ENCODE measurements around the gene G6PD.
A peak's percentile ranks its signal among the peaks of the same experiment; 100 is the strongest.
"Not testable (repeated sequence)": the region's sequence is repeated elsewhere in the genome, so short reads cannot be mapped to it uniquely, and the experiment has no call there.

Gene G6PD

GRCh38 chrX:154545673-154546274 is 872 bp downstream of the G6PD start:
- no peak for DNase-seq (ENCODE audit: low read depth in 1 of 2, low spot score in 1 of 2)

GRCh38 chrX:154542723-154543424 is 3.8 kb downstream of the G6PD start:
- no peak for DNase-seq (ENCODE audit: low read depth in 1 of 2, low spot score in 1 of 2)

GRCh38 chrX:154541896-154542722 is 4.5 kb downstream of the G6PD start:
- DNase-seq (ENCODE audit: low read depth in 1 of 2, low spot score in 1 of 2) = peak in 1 of 2 donors; percentile 22

GRCh38 chrX:154541589-154541895 is 5.1 kb downstream of the G6PD start:
- no peak for DNase-seq (ENCODE audit: low read depth in 1 of 2, low spot score in 1 of 2)

- DNase-seq (ENCODE audit: low read depth in 1 of 2, low spot score in 1 of 2) = no peak
Measured at GRCh38 chrX:154540897-154541535, 5.6 kb downstream of the G6PD start.

- not testable (repeated sequence) for DNase-seq (ENCODE audit: low read depth in 1 of 2, low spot score in 1 of 2)
Measured at GRCh38 chrX:154540365-154540764, 6.3 kb downstream of the G6PD start.

- DNase-seq (ENCODE audit: low read depth in 1 of 2, low spot score in 1 of 2) = no peak
Measured at GRCh38 chrX:154539077-154539476, 7.6 kb downstream of the G6PD start.

- no peak for DNase-seq (ENCODE audit: low read depth in 1 of 2, low spot score in 1 of 2)
Measured at GRCh38 chrX:154535892-154536291, 10.8 kb downstream of the G6PD start.

GRCh38 chrX:154534526-154535322 is 11.9 kb downstream of the G6PD start:
- peak; percentile 73 to 88 for DNase-seq (ENCODE audit: low read depth in 1 of 2, low spot score in 1 of 2)

- DNase-seq (ENCODE audit: low read depth in 1 of 2, low spot score in 1 of 2) = no peak
Measured at GRCh38 chrX:154532690-154533089, 14.0 kb downstream of the G6PD start.

GRCh38 chrX:154531626-154532025 is 15.0 kb downstream of the G6PD start:
- no peak for DNase-seq (ENCODE audit: low read depth in 1 of 2, low spot score in 1 of 2)

GRCh38 chrX:154530286-154530685 is 16.4 kb downstream of the G6PD start:
- no peak for DNase-seq (ENCODE audit: low read depth in 1 of 2, low spot score in 1 of 2)

- no peak for DNase-seq (ENCODE audit: low read depth in 1 of 2, low spot score in 1 of 2)
Measured at GRCh38 chrX:154529206-154529612, 17.4 kb downstream of the G6PD start.

GRCh38 chrX:154526901-154527675 is 19.6 kb downstream of the G6PD start:
- DNase-seq (ENCODE audit: low read depth in 1 of 2, low spot score in 1 of 2) = peak; percentile 10 to 30

GRCh38 chrX:154525606-154526490 is 20.8 kb downstream of the G6PD start:
- DNase-seq (ENCODE audit: low read depth in 1 of 2, low spot score in 1 of 2) = no peak

- no peak for DNase-seq (ENCODE audit: low read depth in 1 of 2, low spot score in 1 of 2)
Measured at GRCh38 chrX:154519389-154519788, 27.3 kb downstream of the G6PD start.

- DNase-seq (ENCODE audit: low read depth in 1 of 2, low spot score in 1 of 2) = no peak
Measured at GRCh38 chrX:154517101-154517781, 29.4 kb downstream of the G6PD start.

GRCh38 chrX:154516656-154517100 is 30.0 kb downstream of the G6PD start:
- no peak for DNase-seq (ENCODE audit: low read depth in 1 of 2, low spot score in 1 of 2)

Measured in activated T-helper 1 cell treated with anti-CD3 and anti-CD28 coated beads, Interleukin-2, amount 50 U/mL, for 16 hours (primary cell).